Nucleus accumbens (tissue), 56 donors: ENCODE results near the gene GRM4.

Experiments
- DNase-seq, 56 donors: peaks; one replicate each; lab custom pipeline; 2025; lab: John Stamatoyannopoulos, UW

Gene GRM4

GRCh38 chr6:34114695-34115402 lies 31.0 kb downstream of the GRM4 start:
- no peak for DNase-seq

GRCh38 chr6:34113532-34113931 lies 32.4 kb downstream of the GRM4 start:
- DNase-seq: peak in 1 of 56 donors; percentile 15

- DNase-seq: no peak
Observed at GRCh38 chr6:34112126-34112525, 33.8 kb downstream of the GRM4 start.

- DNase-seq: no peak
Observed at GRCh38 chr6:34110610-34111009, 35.3 kb downstream of the GRM4 start.

- no peak for DNase-seq
Observed at GRCh38 chr6:34108176-34108575, 37.7 kb downstream of the GRM4 start.

- no peak for DNase-seq
Observed at GRCh38 chr6:34106900-34107299, 39.0 kb downstream of the GRM4 start.

- DNase-seq: no peak
Observed at GRCh38 chr6:34106421-34106820, 39.5 kb downstream of the GRM4 start.

- no peak for DNase-seq
Observed at GRCh38 chr6:34104628-34105027, 41.3 kb downstream of the GRM4 start.

- DNase-seq: no peak
Observed at GRCh38 chr6:34104186-34104585, 41.7 kb downstream of the GRM4 start.

GRCh38 chr6:34103321-34103720 lies 42.6 kb downstream of the GRM4 start:
- peak in 4 of 56 donors; percentile 6 to 19 (median 14) for DNase-seq

- DNase-seq: no peak
Observed at GRCh38 chr6:34102696-34103095, 43.2 kb downstream of the GRM4 start.

- DNase-seq: no peak
Observed at GRCh38 chr6:34102099-34102656, 43.7 kb downstream of the GRM4 start.

GRCh38 chr6:34100788-34101187 lies 45.1 kb downstream of the GRM4 start:
- no peak for DNase-seq

- no peak for DNase-seq
Observed at GRCh38 chr6:34099878-34100277, 46.0 kb downstream of the GRM4 start.

- DNase-seq: no peak
Observed at GRCh38 chr6:34098045-34098936, 47.6 kb downstream of the GRM4 start.

- DNase-seq: peak in 2 of 56 donors; percentile 6 to 13
Observed at GRCh38 chr6:34096814-34097213, 49.1 kb downstream of the GRM4 start.

- no peak for DNase-seq
Observed at GRCh38 chr6:34096193-34096592, 49.7 kb downstream of the GRM4 start.

GRCh38 chr6:34095741-34096140 lies 50.1 kb downstream of the GRM4 start:
- peak in 29 of 56 donors; percentile 3 to 74 (median 32) for DNase-seq

- DNase-seq: no peak
Observed at GRCh38 chr6:34095136-34095505, 50.8 kb downstream of the GRM4 start.

GRCh38 chr6:34094474-34095135 lies 51.3 kb downstream of the GRM4 start:
- no peak for DNase-seq

GRCh38 chr6:34093854-34094430 lies 51.9 kb downstream of the GRM4 start:
- DNase-seq: no peak
